IPS-NIHi7 (cell line): ENCODE results near the gene POLD3.
"Not testable (repeated sequence)": the region's sequence is repeated elsewhere in the genome, so short reads cannot be mapped to it uniquely, and the experiment has no call there.

ENCODE experiments used
- DNase-seq: peaks from one replicate; pipeline ENCODE4 v3.0.0; 2012; ENCODE audit warnings: mixed read lengths; ENCODE audit errors: extremely low spot score

The POLD3 gene

GRCh38 chr11:74581954-74582547, 10.3 kb upstream of the POLD3 start:
- no peak for DNase-seq

- DNase-seq, result no peak
Observed at GRCh38 chr11:74583024-74583624, 9.3 kb upstream of the POLD3 start.

- not testable (repeated sequence) for DNase-seq
Observed at GRCh38 chr11:74590492-74590891, 1.9 kb upstream of the POLD3 start.

- no peak for DNase-seq
Observed at GRCh38 chr11:74592063-74592440, 330 bp upstream of the POLD3 start.

- no peak for DNase-seq
Observed at GRCh38 chr11:74593463-74593862, 1.1 kb downstream of the POLD3 start.

- DNase-seq, result no peak
Observed at GRCh38 chr11:74602637-74603556, 10.5 kb downstream of the POLD3 start.

GRCh38 chr11:74603845-74604244, 11.5 kb downstream of the POLD3 start:
- no peak for DNase-seq

- no peak for DNase-seq
Observed at GRCh38 chr11:74604311-74604710, 11.9 kb downstream of the POLD3 start.

- DNase-seq, result no peak
Observed at GRCh38 chr11:74605403-74605802, 13.0 kb downstream of the POLD3 start.

GRCh38 chr11:74608431-74608830, 16.0 kb downstream of the POLD3 start:
- no peak for DNase-seq

GRCh38 chr11:74611369-74611861, 19.0 kb downstream of the POLD3 start:
- DNase-seq, result peak; percentile 11

- no peak for DNase-seq
Observed at GRCh38 chr11:74612877-74613276, 20.5 kb downstream of the POLD3 start.

GRCh38 chr11:74615311-74615710, 22.9 kb downstream of the POLD3 start:
- no peak for DNase-seq

GRCh38 chr11:74615988-74616387, 23.6 kb downstream of the POLD3 start:
- DNase-seq, result no peak

GRCh38 chr11:74620531-74620930, 28.1 kb downstream of the POLD3 start:
- no peak for DNase-seq

GRCh38 chr11:74626130-74626529, 33.7 kb downstream of the POLD3 start:
- no peak for DNase-seq

GRCh38 chr11:74626604-74627003, 34.2 kb downstream of the POLD3 start:
- DNase-seq, result no peak

- DNase-seq, result no peak
Observed at GRCh38 chr11:74627381-74627780, 35.0 kb downstream of the POLD3 start.

GRCh38 chr11:74630043-74630442, 37.7 kb downstream of the POLD3 start:
- DNase-seq, result no peak

GRCh38 chr11:74633406-74634393, 41.3 kb downstream of the POLD3 start:
- no peak for DNase-seq

GRCh38 chr11:74634537-74634936, 42.2 kb downstream of the POLD3 start:
- peak; percentile 21 for DNase-seq
